ENCODE data around the gene FHIT.
"Not testable (repeated sequence)": the region's sequence is repeated elsewhere in the genome, so short reads cannot be mapped to it uniquely, and the experiment has no call there.

FHIT gene

DNA sequence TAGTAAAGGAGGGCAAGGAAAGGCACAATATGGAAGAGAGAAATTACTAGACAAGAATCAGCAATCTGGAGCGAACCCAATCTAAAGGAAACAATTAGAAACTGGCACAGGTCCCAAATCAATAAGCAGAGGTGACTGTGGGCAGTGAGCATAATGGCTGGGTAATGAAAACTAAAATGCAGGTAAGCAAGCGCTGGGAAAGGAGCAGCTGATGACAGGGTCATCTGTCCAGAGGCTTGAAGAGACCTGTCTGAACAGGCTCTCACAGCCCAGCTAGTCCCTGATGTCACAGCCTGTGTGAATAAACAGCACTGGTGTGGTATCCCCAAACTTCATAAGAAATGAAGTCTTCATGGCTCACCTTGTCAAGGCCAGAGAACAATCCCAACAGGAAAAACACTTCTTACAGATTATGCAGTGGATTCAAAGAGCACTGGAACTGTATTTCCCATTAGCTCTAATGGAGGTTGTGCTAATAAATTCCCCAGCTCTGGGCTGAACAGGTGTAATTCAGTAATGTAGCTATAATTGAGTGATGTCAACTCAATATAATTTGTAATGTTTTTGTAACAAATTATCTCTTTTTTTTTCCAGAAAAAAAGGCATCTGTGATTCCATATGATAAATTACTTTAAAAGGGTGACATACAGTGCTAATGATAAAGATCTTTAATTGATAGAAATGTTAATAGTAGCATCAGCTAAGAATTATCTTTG is 197.3 kb downstream of the FHIT start:
- no peak overlapping the region for H3K4me3 ChIP-seq (ENCODE audit: control insufficient read depth, low read depth, low read length)
- no peak for DNase-seq (ENCODE audit: low read depth)
- TF ChIP-seq, protein P1, sequence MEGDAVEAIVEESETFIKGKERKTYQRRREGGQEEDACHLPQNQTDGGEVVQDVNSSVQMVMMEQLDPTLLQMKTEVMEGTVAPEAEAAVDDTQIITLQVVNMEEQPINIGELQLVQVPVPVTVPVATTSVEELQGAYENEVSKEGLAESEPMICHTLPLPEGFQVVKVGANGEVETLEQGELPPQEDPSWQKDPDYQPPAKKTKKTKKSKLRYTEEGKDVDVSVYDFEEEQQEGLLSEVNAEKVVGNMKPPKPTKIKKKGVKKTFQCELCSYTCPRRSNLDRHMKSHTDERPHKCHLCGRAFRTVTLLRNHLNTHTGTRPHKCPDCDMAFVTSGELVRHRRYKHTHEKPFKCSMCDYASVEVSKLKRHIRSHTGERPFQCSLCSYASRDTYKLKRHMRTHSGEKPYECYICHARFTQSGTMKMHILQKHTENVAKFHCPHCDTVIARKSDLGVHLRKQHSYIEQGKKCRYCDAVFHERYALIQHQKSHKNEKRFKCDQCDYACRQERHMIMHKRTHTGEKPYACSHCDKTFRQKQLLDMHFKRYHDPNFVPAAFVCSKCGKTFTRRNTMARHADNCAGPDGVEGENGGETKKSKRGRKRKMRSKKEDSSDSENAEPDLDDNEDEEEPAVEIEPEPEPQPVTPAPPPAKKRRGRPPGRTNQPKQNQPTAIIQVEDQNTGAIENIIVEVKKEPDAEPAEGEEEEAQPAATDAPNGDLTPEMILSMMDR (IDR thresholded peaks at IDR 0.05; ENCODE audit: control insufficient read depth, insufficient read depth, low read depth, low read length, missing control alignments) = no peak

DNA sequence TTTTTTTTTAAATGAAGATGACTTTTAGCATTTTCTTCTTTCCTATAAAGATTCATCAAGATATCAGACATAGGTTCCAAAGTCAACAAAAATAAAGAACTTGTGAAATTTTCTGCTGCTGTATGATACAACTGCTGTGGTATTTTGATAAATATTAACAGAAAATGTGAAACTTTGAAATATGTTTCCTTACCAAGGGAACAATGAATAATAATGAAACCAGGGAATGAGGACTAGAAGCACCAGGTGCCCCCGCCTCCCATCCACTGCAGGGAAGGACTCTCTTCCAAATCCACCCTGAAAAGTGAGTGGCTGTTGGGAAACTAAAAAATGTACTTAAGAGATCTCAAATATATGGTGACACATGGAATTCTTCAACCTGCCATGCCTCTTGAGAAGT is 198.4 kb downstream of the FHIT start:
- no peak for DNase-seq (ENCODE audit: low read depth)
- H3K4me3 ChIP-seq (ENCODE audit: control insufficient read depth, low read depth, low read length) = no peak overlapping the region
- TF ChIP-seq, protein P1 (IDR thresholded peaks at IDR 0.05; ENCODE audit: control insufficient read depth, insufficient read depth, low read depth, low read length, missing control alignments) = no peak

DNA sequence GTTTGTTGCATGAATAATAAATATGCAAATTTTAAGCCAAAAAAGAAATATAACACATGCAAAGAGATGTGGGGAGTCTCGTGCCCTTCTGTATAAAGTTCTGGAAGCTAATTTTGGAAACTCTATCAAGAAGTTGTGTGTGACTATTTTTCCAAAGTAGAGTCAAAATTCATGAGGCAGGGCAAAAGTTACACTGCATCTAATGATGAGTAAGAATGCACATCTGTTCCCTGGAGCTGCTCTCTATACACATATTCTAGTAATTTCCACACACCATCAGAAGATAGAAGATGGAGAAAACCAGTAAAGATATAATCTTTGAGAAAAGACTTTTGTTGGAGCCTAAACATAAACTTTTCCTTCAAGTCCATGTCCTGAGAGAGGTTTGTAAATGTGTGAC is 199.6 kb downstream of the FHIT start:
- TF ChIP-seq, protein P1 (IDR thresholded peaks at IDR 0.05; ENCODE audit: control insufficient read depth, insufficient read depth, low read depth, low read length, missing control alignments) = no peak

DNA sequence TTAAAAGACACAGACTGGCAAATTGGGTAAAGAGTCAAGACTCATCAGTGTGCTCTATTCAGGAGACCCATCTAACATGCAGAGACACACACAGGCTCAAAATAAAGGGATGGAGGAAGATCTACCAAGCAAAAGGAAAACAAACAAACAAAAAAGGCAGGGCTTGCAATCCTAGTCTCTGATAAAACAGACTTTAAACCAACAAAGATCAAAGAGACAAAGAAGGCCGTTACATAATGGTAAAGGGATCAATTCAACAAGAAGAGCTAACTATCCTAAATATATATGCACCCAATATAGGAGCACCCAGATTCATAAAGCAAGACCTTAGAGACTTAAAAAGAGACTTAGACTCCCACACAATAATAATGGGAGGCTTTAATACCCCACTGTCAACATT is 206.1 kb downstream of the FHIT start:
- DNase-seq (ENCODE audit: low read depth); H3K4me3 ChIP-seq (ENCODE audit: control insufficient read depth, low read depth, low read length): not testable (repeated sequence)

More for the DNA sequence above, 199.6 kb downstream of the FHIT start:
- H3K4me3 ChIP-seq (ENCODE audit: control insufficient read depth, low read depth, low read length) = no peak overlapping the region
- no peak for DNase-seq (ENCODE audit: low read depth)

DNA sequence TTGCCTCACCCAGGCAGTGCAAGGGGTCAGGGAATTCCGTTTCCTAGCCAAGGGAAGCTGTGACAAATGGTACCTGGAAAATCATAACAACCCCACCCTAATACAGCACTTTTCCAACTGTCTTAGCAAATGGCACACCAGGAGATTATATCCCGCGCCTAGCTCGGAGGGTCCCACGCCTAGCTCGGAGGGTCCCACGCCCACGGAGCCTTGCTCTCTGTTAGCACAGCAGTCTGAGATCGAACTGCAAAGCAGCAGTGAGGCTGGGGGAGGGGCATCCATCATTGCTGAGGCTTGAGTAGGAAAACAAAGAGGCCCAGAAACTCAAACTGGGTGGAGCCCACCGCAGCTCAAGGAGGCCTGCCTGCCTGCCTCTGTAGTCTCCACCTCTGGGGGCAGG is 208.1 kb downstream of the FHIT start:
- H3K4me3 ChIP-seq (ENCODE audit: control insufficient read depth, low read depth, low read length) = no peak overlapping the region
- TF ChIP-seq, protein P1 (IDR thresholded peaks at IDR 0.05; ENCODE audit: control insufficient read depth, insufficient read depth, low read depth, low read length, missing control alignments) = no peak
- DNase-seq (ENCODE audit: low read depth) = no peak

DNA sequence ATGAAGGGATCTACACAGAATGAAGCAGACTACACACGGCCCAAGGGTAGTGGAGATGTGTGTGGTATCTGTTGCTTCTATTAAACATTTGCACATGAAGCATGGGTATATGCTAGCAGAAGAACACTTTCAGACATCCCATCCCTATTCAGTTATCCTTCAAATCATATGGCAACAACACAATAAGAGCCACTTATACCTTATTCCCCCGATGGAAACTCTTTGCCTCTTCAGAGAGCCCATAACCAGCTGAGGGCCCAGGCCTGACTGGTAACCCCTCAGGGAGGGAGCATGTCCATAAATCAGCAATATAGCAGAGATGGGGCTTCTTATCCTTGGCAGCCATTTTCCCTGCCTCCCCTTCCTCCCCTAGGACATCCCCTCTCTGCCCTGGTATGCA is 210.6 kb downstream of the FHIT start:
- TF ChIP-seq, protein P1 (IDR thresholded peaks at IDR 0.05; ENCODE audit: control insufficient read depth, insufficient read depth, low read depth, low read length, missing control alignments) = no peak

DNA sequence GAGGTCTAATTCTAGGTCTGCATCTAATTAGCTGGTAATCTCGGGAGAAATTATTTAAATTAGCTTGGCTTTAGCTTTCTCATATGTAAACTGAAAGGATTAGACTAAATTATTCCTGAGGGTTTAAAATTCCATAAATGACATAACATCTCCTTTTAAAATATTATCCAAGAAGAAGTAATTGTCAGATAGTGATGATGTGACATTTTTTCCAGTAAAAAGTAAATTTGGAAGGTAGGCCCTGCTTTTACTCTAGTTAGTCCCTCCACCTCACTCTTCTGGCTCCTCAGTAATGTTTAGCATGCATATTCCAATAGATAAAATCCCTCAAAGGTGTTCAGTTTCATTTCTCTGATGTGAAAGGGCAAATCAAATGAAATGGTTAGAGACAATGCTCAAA is 215.7 kb downstream of the FHIT start:
- TF ChIP-seq, protein P1 (IDR thresholded peaks at IDR 0.05; ENCODE audit: control insufficient read depth, insufficient read depth, low read depth, low read length, missing control alignments) = no peak
- DNase-seq (ENCODE audit: low read depth) = no peak

More for the DNA sequence above, 210.6 kb downstream of the FHIT start:
- no peak overlapping the region for H3K4me3 ChIP-seq (ENCODE audit: control insufficient read depth, low read depth, low read length)
- no peak for DNase-seq (ENCODE audit: low read depth)

More for the DNA sequence above, 215.7 kb downstream of the FHIT start:
- no peak overlapping the region for H3K4me3 ChIP-seq (ENCODE audit: control insufficient read depth, low read depth, low read length)

All from AG09309 (cell line).